GM23338 (cell line): Measurements from ENCODE around the gene TMTC2. TPM values are rescaled to one million over a fixed set of nuclear protein-coding genes. Genes with fewer than 3 reads are reported as not detected.

Experiments
- ATAC-seq: fragments of 200-7000 bp; cut with Tn5 transposase; 3 replicates; pipeline ENCODE4 v1.9.1; 2020
- DNase-seq: peaks from one replicate; pipeline ENCODE4 v3.0.0-alpha.2; 2015; ENCODE audit warnings: low spot score
- H2AFZ ChIP-seq: fragments of 200-600 bp; sonication (generic); 2 replicates; pipeline ENCODE4 v1.8.0; 2016; ENCODE audit warnings: antibody characterized with exemption, mild to moderate bottlenecking, moderate library complexity
- H3F3A ChIP-seq: fragments of 200-600 bp; sonication (generic); replicated peaks from 2 replicates; pipeline ENCODE4 v1.8.0; 2017; ENCODE audit warnings: antibody characterized with exemption, mixed run types, low read depth
- H3K27ac ChIP-seq: fragments of 200-600 bp; sonication (generic); 2 replicates; pipeline ENCODE4 v1.6.1; 2016; ENCODE audit warnings: low read depth
- H3K27me3 ChIP-seq: fragments of 200-600 bp; sonication (generic); 2 replicates; pipeline ENCODE4 v1.8.0; 2016; ENCODE audit warnings: mild to moderate bottlenecking, mixed run types, moderate library complexity; ENCODE audit not compliant: insufficient read depth
- H3K36me3 ChIP-seq: fragments of 200-600 bp; sonication (generic); 2 replicates; pipeline ENCODE4 v1.8.0; 2016; ENCODE audit warnings: mild to moderate bottlenecking; ENCODE audit not compliant: insufficient read depth
- H3K4me1 ChIP-seq: fragments of 200-600 bp; sonication (generic); 2 replicates; pipeline ENCODE4 v1.8.0; 2016; ENCODE audit warnings: mild to moderate bottlenecking, moderate library complexity; ENCODE audit not compliant: insufficient read depth
- H3K4me2 ChIP-seq: fragments of 200-600 bp; sonication (generic); 2 replicates; pipeline ENCODE4 v1.7.1; 2017; ENCODE audit warnings: mixed run types
- H3K4me3 ChIP-seq: fragments of 200-600 bp; sonication (generic); 2 replicates; pipeline ENCODE4 v1.6.1; 2016; ENCODE audit warnings: mixed run types
- H3K79me2 ChIP-seq: fragments of 200-600 bp; sonication (generic); replicated peaks from 2 replicates; pipeline ENCODE4 v1.8.0; 2017; ENCODE audit warnings: mild to moderate bottlenecking; ENCODE audit not compliant: insufficient read depth
- H3K9me2 ChIP-seq: fragments of 200-600 bp; sonication (generic); 2 replicates; pipeline ENCODE4 v1.8.0; 2017; ENCODE audit not compliant: insufficient read depth
- H4K20me1 ChIP-seq: fragments of 200-600 bp; sonication (generic); replicated peaks from 2 replicates; pipeline ENCODE4 v1.8.0; 2017; ENCODE audit warnings: mild to moderate bottlenecking; ENCODE audit not compliant: insufficient read depth
- H3K27ac Mint-ChIP-seq: 2 replicates; pipeline ENCODE4 v1.8.0; 2020; ENCODE audit warnings: inconsistent platforms, mild to moderate bottlenecking, moderate library complexity, mixed read lengths
- H3K27me3 Mint-ChIP-seq: 3 replicates; pipeline ENCODE4 v1.8.0; 2022; ENCODE audit warnings: low read depth, mild to moderate bottlenecking, moderate library complexity, mixed read lengths, inconsistent platforms; ENCODE audit not compliant: insufficient read depth, poor library complexity
- H3K36me3 Mint-ChIP-seq: 3 replicates; pipeline ENCODE4 v1.8.0; 2021; ENCODE audit warnings: low read depth, mild to moderate bottlenecking, inconsistent platforms, moderate library complexity, mixed read lengths
- H3K4me1 Mint-ChIP-seq: 3 replicates; pipeline ENCODE4 v1.8.0; 2020; ENCODE audit warnings: mild to moderate bottlenecking, inconsistent platforms, mixed read lengths
- H3K4me3 Mint-ChIP-seq: 3 replicates; pipeline ENCODE4 v1.8.0; 2021; ENCODE audit warnings: moderate library complexity, mild to moderate bottlenecking, inconsistent platforms, mixed read lengths
- H3K9me3 Mint-ChIP-seq: 3 replicates; pipeline ENCODE4 v1.8.0; 2020; ENCODE audit warnings: moderate library complexity, mild to moderate bottlenecking, inconsistent platforms, mixed read lengths
- CREB1 ChIP-seq: fragments of 250-450 bp; sonication (Bioruptor Pico); IDR thresholded peaks from 2 replicates; pipeline ENCODE4 v1.5.0; 2020; ENCODE audit warnings: low read depth, mild to moderate bottlenecking, moderate library complexity
- EZH2 ChIP-seq: fragments of 200-600 bp; sonication (generic); IDR thresholded peaks from one replicate; pipeline ENCODE4 v1.8.0; 2017; ENCODE audit warnings: antibody characterized with exemption, mild to moderate bottlenecking, low read depth; ENCODE audit not compliant: unreplicated experiment
- EZH2phosphoT487 ChIP-seq: fragments of 200-600 bp; sonication (generic); IDR thresholded peaks from one replicate; pipeline ENCODE4 v1.8.1; 2018; ENCODE audit warnings: antibody characterized with exemption; ENCODE audit not compliant: unreplicated experiment
- JUNB ChIP-seq: IDR thresholded peaks from one replicate; pipeline ENCODE4 v1.6.1; 2016; ENCODE audit warnings: antibody characterized with exemption; ENCODE audit not compliant: unreplicated experiment
- NANOG ChIP-seq: IDR thresholded peaks from 2 replicates; pipeline ENCODE4 v1.6.1; 2016; ENCODE audit warnings: antibody characterized with exemption, borderline replicate concordance
- POLR2AphosphoS5 ChIP-seq: IDR thresholded peaks from 2 replicates; pipeline ENCODE4 v1.6.1; 2016; ENCODE audit warnings: antibody characterized with exemption, low read depth
- STAT1 ChIP-seq: IDR thresholded peaks from one replicate; pipeline ENCODE4 v1.6.1; 2016; ENCODE audit warnings: antibody characterized with exemption; ENCODE audit not compliant: unreplicated experiment
- ZNF114 ChIP-seq: fragments of 250-450 bp; sonication (Bioruptor Pico); IDR thresholded peaks from 2 replicates; pipeline ENCODE4 v1.5.0; 2020; ENCODE audit warnings: mild to moderate bottlenecking, moderate library complexity
- ZNF331 ChIP-seq: fragments of 250-450 bp; sonication (Bioruptor Pico); IDR thresholded peaks from 2 replicates; pipeline ENCODE4 v1.5.0; 2020; ENCODE audit warnings: low read depth, mild to moderate bottlenecking, moderate library complexity
- polyA plus RNA-seq: library from polyadenylated mRNA; unstranded; fragments of >200 nt; fragmentation: Nextera tagmentation; extraction: Ambion mirVana; gene quantifications from 2 replicates; pipeline ENCODE4 v1.2.1, GENCODE V29; 2016
- total RNA-seq: library from RNA; depleted of rRNA; stranded (reverse); fragments of >200 nt; shearing (Covaris generic); gene quantifications from 2 replicates; pipeline ENCODE4 v1.2.3, GENCODE V29; 2014
- TF ChIP-seq, protein P1 (sequence below): IDR thresholded peaks from 2 replicates; pipeline ENCODE4 v1.6.1; 2016; ENCODE audit warnings: antibody characterized with exemption
- TF ChIP-seq, protein P2 (sequence below): IDR thresholded peaks from one replicate; pipeline ENCODE4 v1.6.1; 2018; ENCODE audit warnings: antibody characterized with exemption; ENCODE audit not compliant: unreplicated experiment
- TF ChIP-seq, protein P3 (sequence below), 2 experiments: fragments of 200-600 bp in 1 of 2; sonication (generic) in 1 of 2; conservative IDR thresholded peaks; 2 replicates each; pipeline versions ENCODE4 v1.5.1 to v1.6.1; 2016 to 2017; ENCODE audit warnings: antibody characterized with exemption in 2 of 2, low read depth in 2 of 2, mild to moderate bottlenecking in 2 of 2, moderate library complexity in 1 of 2

Gene TMTC2
- total and polyA plus RNA-seq, 2 experiments from 2014 or later, result 0.57 to 6.5 TPM

DNA sequence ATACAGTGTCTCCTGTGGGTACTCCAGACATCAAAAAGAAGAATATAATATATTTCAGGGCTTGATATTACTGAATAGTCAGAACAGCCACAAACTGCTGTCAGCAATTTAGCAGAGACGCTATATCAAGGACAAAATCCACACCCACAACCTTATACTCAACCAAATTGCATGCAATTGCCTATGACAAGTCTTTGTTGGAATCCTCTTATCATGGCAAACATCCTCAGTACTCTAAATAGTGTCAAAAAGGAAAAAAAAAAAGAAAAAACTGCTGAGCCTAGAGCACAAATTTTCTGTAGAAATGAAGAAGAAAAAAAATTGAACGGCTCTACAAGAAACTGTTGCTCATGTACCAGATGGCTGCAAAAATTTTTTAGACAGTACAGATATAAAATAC, 485.7 kb downstream of the TMTC2 start:
- ATAC-seq, result no peak
- Histone ChIP-seq H3K79me2 (no peaks in the 10 kb centered on the region), H3K27ac (no peak overlapping the region), H3K36me3 (no peaks in the 10 kb centered on the region), H3K4me1 (0 out of 2 replicates have a peak, but pooled peaks cover 7% of the 10 kb centered on the region), H3K4me2 (no peak overlapping the region), H3K9me2 (no peaks in the 10 kb centered on the region), H2AFZ (no peak overlapping the region), H3F3A (no peaks in the 10 kb centered on the region), H3K4me3 (no peak overlapping the region), H3K27me3 (no peaks in the 10 kb centered on the region), H4K20me1 (no peaks in the 10 kb centered on the region)
- H3K4me1 Mint-ChIP-seq, result peaks cover 7% of the 10 kb centered on the region; the same call in 2 of the 3 replicates
- no peak overlapping the region for H3K4me3 Mint-ChIP-seq
- TF ChIP-seq JUNB (no peak), STAT1 (no peak), NANOG (no peak), ZNF331 (CRISPR knock-in tag) (no peak), POLR2AphosphoS5 (no peak), EZH2 (no peak)
- TF ChIP-seq, protein P1, sequence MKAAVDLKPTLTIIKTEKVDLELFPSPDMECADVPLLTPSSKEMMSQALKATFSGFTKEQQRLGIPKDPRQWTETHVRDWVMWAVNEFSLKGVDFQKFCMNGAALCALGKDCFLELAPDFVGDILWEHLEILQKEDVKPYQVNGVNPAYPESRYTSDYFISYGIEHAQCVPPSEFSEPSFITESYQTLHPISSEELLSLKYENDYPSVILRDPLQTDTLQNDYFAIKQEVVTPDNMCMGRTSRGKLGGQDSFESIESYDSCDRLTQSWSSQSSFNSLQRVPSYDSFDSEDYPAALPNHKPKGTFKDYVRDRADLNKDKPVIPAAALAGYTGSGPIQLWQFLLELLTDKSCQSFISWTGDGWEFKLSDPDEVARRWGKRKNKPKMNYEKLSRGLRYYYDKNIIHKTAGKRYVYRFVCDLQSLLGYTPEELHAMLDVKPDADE, result no peak
- peaks cover 2% of the 10 kb centered on the region for H3K27me3 Mint-ChIP-seq
- H3K9me3 Mint-ChIP-seq, result no peaks in the 10 kb centered on the region
- H3K36me3 Mint-ChIP-seq, result no peaks in the 10 kb centered on the region
- DNase-seq, result no peak
- H3K27ac Mint-ChIP-seq, result no peak overlapping the region

DNA sequence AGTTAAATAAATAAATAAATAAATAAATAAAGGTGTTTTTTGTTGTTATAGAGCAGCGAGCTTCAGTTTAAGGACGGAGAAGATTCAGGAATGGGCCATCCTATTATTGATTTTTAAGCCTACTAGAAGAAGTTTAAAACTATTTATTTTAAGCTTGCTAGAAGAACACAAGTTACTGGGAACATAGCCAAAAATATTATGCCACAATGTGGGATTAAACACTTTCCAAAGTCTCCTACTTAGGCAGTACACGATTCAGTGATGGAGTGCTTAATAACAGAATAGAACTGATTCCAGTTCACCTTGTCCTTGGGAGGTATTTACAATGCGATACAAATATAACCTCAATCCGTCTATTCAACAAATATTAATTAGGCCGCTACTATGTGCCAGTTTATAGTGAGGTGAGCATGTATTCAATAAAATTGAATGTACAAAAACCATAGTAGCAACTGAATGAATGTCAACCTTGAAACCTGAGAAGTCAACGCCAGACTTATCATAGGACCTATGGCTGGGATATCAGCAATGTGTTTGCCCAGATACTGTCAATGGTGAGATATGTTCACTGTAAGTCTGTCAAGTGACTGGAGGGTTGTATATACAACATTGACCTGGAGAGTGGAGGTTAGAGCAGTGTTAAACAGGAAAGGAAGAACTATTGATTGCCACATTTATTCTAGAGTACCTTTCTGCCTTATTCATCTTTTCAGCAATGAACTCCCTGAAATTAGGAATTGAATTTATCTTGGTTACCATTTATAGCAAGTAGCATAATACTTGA, 486.4 kb downstream of the TMTC2 start:
- no peak overlapping the region for H3K4me2 ChIP-seq
- no peaks in the 10 kb centered on the region for H3F3A ChIP-seq
- Mint-ChIP-seq H3K36me3 (no peaks in the 10 kb centered on the region), H3K27me3 (no peaks in the 10 kb centered on the region), H3K4me1 (peaks cover 11% of the 10 kb centered on the region; the same call in 2 of the 3 replicates), H3K9me3 (no peaks in the 10 kb centered on the region), H3K4me3 (no peak overlapping the region), H3K27ac (no peak overlapping the region)
- ATAC-seq (no peak), DNase-seq (no peak)
- H3K4me3 ChIP-seq, result no peak overlapping the region
- H3K4me1 ChIP-seq, result 0 out of 2 replicates have a peak, but pooled peaks cover 7% of the 10 kb centered on the region
- no peaks in the 10 kb centered on the region for H3K36me3 ChIP-seq
- no peaks in the 10 kb centered on the region for H4K20me1 ChIP-seq
- no peak overlapping the region for H2AFZ ChIP-seq
- no peaks in the 10 kb centered on the region for H3K79me2 ChIP-seq
- no peak overlapping the region for H3K27ac ChIP-seq
- no peaks in the 10 kb centered on the region for H3K27me3 ChIP-seq
- no peaks in the 10 kb centered on the region for H3K9me2 ChIP-seq
- TF ChIP-seq, protein P2, sequence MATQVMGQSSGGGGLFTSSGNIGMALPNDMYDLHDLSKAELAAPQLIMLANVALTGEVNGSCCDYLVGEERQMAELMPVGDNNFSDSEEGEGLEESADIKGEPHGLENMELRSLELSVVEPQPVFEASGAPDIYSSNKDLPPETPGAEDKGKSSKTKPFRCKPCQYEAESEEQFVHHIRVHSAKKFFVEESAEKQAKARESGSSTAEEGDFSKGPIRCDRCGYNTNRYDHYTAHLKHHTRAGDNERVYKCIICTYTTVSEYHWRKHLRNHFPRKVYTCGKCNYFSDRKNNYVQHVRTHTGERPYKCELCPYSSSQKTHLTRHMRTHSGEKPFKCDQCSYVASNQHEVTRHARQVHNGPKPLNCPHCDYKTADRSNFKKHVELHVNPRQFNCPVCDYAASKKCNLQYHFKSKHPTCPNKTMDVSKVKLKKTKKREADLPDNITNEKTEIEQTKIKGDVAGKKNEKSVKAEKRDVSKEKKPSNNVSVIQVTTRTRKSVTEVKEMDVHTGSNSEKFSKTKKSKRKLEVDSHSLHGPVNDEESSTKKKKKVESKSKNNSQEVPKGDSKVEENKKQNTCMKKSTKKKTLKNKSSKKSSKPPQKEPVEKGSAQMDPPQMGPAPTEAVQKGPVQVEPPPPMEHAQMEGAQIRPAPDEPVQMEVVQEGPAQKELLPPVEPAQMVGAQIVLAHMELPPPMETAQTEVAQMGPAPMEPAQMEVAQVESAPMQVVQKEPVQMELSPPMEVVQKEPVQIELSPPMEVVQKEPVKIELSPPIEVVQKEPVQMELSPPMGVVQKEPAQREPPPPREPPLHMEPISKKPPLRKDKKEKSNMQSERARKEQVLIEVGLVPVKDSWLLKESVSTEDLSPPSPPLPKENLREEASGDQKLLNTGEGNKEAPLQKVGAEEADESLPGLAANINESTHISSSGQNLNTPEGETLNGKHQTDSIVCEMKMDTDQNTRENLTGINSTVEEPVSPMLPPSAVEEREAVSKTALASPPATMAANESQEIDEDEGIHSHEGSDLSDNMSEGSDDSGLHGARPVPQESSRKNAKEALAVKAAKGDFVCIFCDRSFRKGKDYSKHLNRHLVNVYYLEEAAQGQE, result no peak
- TF ChIP-seq JUNB (no peak), EZH2phosphoT487 (no peak), NANOG (no peak), ZNF114 (CRISPR knock-in tag) (no peak), CREB1 (CRISPR knock-in tag) (no peak), ZNF331 (CRISPR knock-in tag) (no peak), POLR2AphosphoS5 (no peak), EZH2 (no peak), STAT1 (no peak)
- TF ChIP-seq, protein P3, sequence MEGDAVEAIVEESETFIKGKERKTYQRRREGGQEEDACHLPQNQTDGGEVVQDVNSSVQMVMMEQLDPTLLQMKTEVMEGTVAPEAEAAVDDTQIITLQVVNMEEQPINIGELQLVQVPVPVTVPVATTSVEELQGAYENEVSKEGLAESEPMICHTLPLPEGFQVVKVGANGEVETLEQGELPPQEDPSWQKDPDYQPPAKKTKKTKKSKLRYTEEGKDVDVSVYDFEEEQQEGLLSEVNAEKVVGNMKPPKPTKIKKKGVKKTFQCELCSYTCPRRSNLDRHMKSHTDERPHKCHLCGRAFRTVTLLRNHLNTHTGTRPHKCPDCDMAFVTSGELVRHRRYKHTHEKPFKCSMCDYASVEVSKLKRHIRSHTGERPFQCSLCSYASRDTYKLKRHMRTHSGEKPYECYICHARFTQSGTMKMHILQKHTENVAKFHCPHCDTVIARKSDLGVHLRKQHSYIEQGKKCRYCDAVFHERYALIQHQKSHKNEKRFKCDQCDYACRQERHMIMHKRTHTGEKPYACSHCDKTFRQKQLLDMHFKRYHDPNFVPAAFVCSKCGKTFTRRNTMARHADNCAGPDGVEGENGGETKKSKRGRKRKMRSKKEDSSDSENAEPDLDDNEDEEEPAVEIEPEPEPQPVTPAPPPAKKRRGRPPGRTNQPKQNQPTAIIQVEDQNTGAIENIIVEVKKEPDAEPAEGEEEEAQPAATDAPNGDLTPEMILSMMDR (conservative IDR thresholded peaks at IDR 0.05; ENCODE audit: low read depth in 2 of 2), result no peak
- TF ChIP-seq, protein P1, result no peak
